Endothelial cell of umbilical vein (primary cell): ENCODE measurements around the gene USP34. TPM values are rescaled to one million over a fixed set of nuclear protein-coding genes. Genes with fewer than 3 reads are reported as not detected.

ENCODE experiments used
- BruUV-seq: library from RNA; stranded (reverse); fragments of 400-500 nt; replicated peaks from 2 replicates; lab custom pipeline; 2021; lab: Mats Ljungman, UMichigan
- CTCF ChIA-PET: fragments of 300-600, 350-600 bp; sonication (Branson Sonifier 250); formaldehyde crosslinking; loops from one replicate; lab custom pipeline; 2021; ENCODE audit warnings: antibody characterized with exemption, inconsistent platforms; lab: Charles Lee
- POLR2A ChIA-PET: fragments of 300-600, 350-600 bp; sonication (Branson Sonifier 250); formaldehyde crosslinking; loops from one replicate; lab custom pipeline; 2021; ENCODE audit warnings: antibody characterized with exemption, inconsistent platforms; lab: Charles Lee
- DNase-seq: peaks from one replicate; pipeline ENCODE4 v3.0.0-alpha.2; 2011; ENCODE audit warnings: low read depth, low spot score
- FAIRE-seq: peaks from 2 replicates; lab custom pipeline; 2011; peaks lifted over from hg19 to GRCh38; lab: Jason Lieb, UNC
- H2AFZ ChIP-seq: 2 replicates; pipeline ENCODE4 v1.6.0; 2012; ENCODE audit warnings: low read depth, low read length, control low read depth, inconsistent platforms
- H3K27ac ChIP-seq: 2 replicates; pipeline ENCODE4 v1.5.1; 2011; ENCODE audit warnings: low read depth, mild to moderate bottlenecking, control low read depth, low read length, moderate library complexity; ENCODE audit not compliant: insufficient read depth
- H3K27me3 ChIP-seq, 2 experiments: 2 replicates each; pipeline versions ENCODE4 v1.6.0 to v1.6.1; 2011; ENCODE audit warnings: low read length in 2 of 2, mixed read lengths in 1 of 2; ENCODE audit not compliant: control insufficient read depth in 2 of 2, insufficient read depth in 2 of 2
- H3K36me3 ChIP-seq, 2 experiments: 2 replicates in 1 of 2; 3 replicates in 1 of 2; pipeline ENCODE4 v1.5.1; 2011; ENCODE audit warnings: low read length in 2 of 2, mild to moderate bottlenecking in 1 of 2, moderate library complexity in 1 of 2; ENCODE audit not compliant: control insufficient read depth in 2 of 2, insufficient read depth in 2 of 2; ENCODE audit errors: extremely low read depth in 1 of 2
- H3K4me1 ChIP-seq: 3 replicates; pipeline ENCODE4 v1.5.1; 2011; ENCODE audit warnings: mild to moderate bottlenecking, low read length; ENCODE audit not compliant: control insufficient read depth, insufficient read depth; ENCODE audit errors: extremely low read depth
- H3K4me2 ChIP-seq: 2 replicates; pipeline ENCODE4 v1.6.1; 2011; ENCODE audit warnings: low read length, control low read depth, mixed read lengths; ENCODE audit not compliant: insufficient read depth
- H3K4me3 ChIP-seq, 3 experiments: fragments of 200-600 bp in 1 of 3; sonication (generic), shearing (Covaris generic) in 1 of 3; replicated peaks in 1 of 3; 2 replicates each; pipeline ENCODE4 v1.5.1; 2011 to 2016; ENCODE audit warnings: control low read depth in 3 of 3, low read length in 3 of 3, mild to moderate bottlenecking in 2 of 3, inconsistent platforms in 1 of 3, low read depth in 1 of 3, moderate library complexity in 1 of 3; ENCODE audit not compliant: insufficient read depth in 1 of 3
- H3K79me2 ChIP-seq: 2 replicates; pipeline ENCODE4 v1.6.0; 2012; ENCODE audit warnings: low read length, inconsistent platforms; ENCODE audit not compliant: control insufficient read depth, insufficient read depth
- H3K9ac ChIP-seq: replicated peaks from 2 replicates; pipeline ENCODE3; 2011; ENCODE audit warnings: low read length, control low read depth; ENCODE audit not compliant: insufficient read depth; ENCODE audit errors: extremely low read depth
- H3K9me1 ChIP-seq: replicated peaks from 3 replicates; pipeline ENCODE4 v1.6.0; 2011; ENCODE audit warnings: mild to moderate bottlenecking, low read length; ENCODE audit not compliant: control insufficient read depth, insufficient read depth; ENCODE audit errors: extremely low read depth
- H3K9me3 ChIP-seq: replicated peaks from 2 replicates; pipeline ENCODE4 v1.5.1; 2012; ENCODE audit warnings: low read length, inconsistent platforms; ENCODE audit not compliant: control insufficient read depth, insufficient read depth
- H4K20me1 ChIP-seq: replicated peaks from 2 replicates; pipeline ENCODE3; 2011; ENCODE audit warnings: mild to moderate bottlenecking, low read length; ENCODE audit not compliant: control insufficient read depth, insufficient read depth; ENCODE audit errors: extremely low read depth
- EZH2 ChIP-seq: IDR thresholded peaks from 2 replicates; pipeline ENCODE4 v1.6.1; 2012; ENCODE audit warnings: borderline replicate concordance, low read depth, mild to moderate bottlenecking, moderate library complexity, low read length, inconsistent platforms; ENCODE audit not compliant: severe bottlenecking
- FOS ChIP-seq: IDR thresholded peaks from 2 replicates; pipeline ENCODE4 v1.6.1; 2011; ENCODE audit warnings: mild to moderate bottlenecking, low read length, moderate library complexity, borderline replicate concordance; ENCODE audit not compliant: insufficient read depth
- GATA2 ChIP-seq: IDR thresholded peaks from 2 replicates; pipeline ENCODE4 v1.7.0; 2011; ENCODE audit warnings: low read depth, mild to moderate bottlenecking, moderate library complexity, mixed read lengths, low read length; ENCODE audit not compliant: insufficient read length, insufficient read depth
- JUN ChIP-seq: IDR thresholded peaks from 2 replicates; pipeline ENCODE4 v1.6.1; 2011; ENCODE audit warnings: borderline replicate concordance, low read depth; ENCODE audit not compliant: insufficient read length, insufficient read depth
- MYC ChIP-seq: IDR thresholded peaks from one replicate; pipeline ENCODE4 v1.6.1; 2011; ENCODE audit warnings: mild to moderate bottlenecking, low read depth, low read length
- POLR2A ChIP-seq: IDR thresholded peaks from 2 replicates; pipeline ENCODE4 v1.6.1; 2012; ENCODE audit warnings: low read depth, mild to moderate bottlenecking, control low read depth, low read length
- POLR2AphosphoS5 ChIP-seq: IDR thresholded peaks from 2 replicates; pipeline ENCODE4 v1.6.1; 2012; ENCODE audit warnings: low read depth, mild to moderate bottlenecking, control low read depth, low read length, moderate library complexity; ENCODE audit not compliant: insufficient read depth
- dilution Hi-C: fragments of 300-500 bp; cut with MboI; formaldehyde crosslinking; loops from one replicate; pipeline ENCODE4 v1.15.0; 2019; ENCODE audit warnings: low sequenced_read_pairs; ENCODE audit not compliant: extremely low pct_ligation_motif_present
- intact Hi-C: fragments of 100-400 bp; cut with micrococcal nuclease; formaldehyde crosslinking; loops from one replicate; pipeline ENCODE4 v1.10.0; 2022
- polyA plus RNA-seq, 4 experiments: library from polyadenylated mRNA; depleted of rRNA in 3 of 4; stranded (reverse) in 3 of 4; unstranded in 1 of 4; fragments of >200 nt; gene quantifications; 2 replicates each; pipeline versions ENCODE4 v1.2.1 to v1.2.3, GENCODE V29; 2011 to 2012; ENCODE audit warnings: missing spikeins in 1 of 4
- total RNA-seq: library from RNA; stranded (reverse); gene quantifications from 2 replicates; pipeline ENCODE4 v1.2.3, GENCODE V29; 2021
- TF ChIP-seq, protein P1 (sequence below), 2 donors: IDR thresholded peaks; 1 replicate in 1 of 2; 2 replicates in 1 of 2; pipeline ENCODE4 v1.5.1; 2011; ENCODE audit warnings: low read length in 2 of 2, mild to moderate bottlenecking in 2 of 2, moderate library complexity in 2 of 2, control low read depth in 1 of 2, inconsistent platforms in 1 of 2, low read depth in 1 of 2; ENCODE audit not compliant: insufficient read depth in 1 of 2; ENCODE audit errors: extremely low read depth in 1 of 2
- TF ChIP-seq, protein P2 (sequence below): IDR thresholded peaks from 2 replicates; pipeline ENCODE4 v1.6.1; 2011; ENCODE audit not compliant: insufficient read depth, insufficient read length

The USP34 gene
- total and polyA plus RNA-seq, 2 donors (not counting 3 experiments of a cell fraction or from before 2014, with no cell fraction given), result 46.3 to 96.9 TPM

DNA sequence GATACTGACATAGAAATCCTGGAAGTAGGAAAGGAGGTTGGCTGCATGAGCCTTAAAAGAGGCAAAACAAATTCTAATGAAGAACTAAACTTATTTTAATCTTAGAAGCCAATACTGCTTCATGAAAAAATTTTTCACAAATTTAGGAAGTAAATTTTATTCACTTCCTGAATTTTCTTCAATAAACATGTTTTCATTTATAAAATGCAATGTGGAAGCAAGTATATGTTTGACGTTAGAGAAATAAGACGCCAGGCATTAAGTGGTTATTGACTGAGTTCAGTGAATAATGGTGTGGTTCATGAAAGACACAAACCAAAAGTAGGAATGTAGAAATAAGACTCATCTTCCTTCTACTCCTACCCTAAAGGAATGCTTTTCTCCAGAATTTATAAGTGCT lies 136.4 kb downstream of the USP34 start:
- no peak for DNase-seq
- Histone ChIP-seq H3K9me3 (no peaks in the 10 kb centered on the region), H2AFZ (no peak overlapping the region), H3K4me3 (no peak overlapping the region), H3K79me2 (peaks cover 2% of the 10 kb centered on the region), H3K9ac (no peak overlapping the region), H3K4me2 (no peak overlapping the region), H3K27ac (no peak overlapping the region), H3K9me1 (no peaks in the 10 kb centered on the region), H3K36me3 (peaks cover 0 to 6% of the 10 kb centered on the region in 2 experiments), H4K20me1 (no peaks in the 10 kb centered on the region), H3K4me1 (no peaks in the 10 kb centered on the region), H3K27me3 (no peaks in the 10 kb centered on the region)
- BruUV-seq, result no TSS peak
- ChIA-PET CTCF (no interaction called here), POLR2A (no interaction called here)
- FAIRE-seq, result no peak
- dilution Hi-C loops, result no loop called here
- intact Hi-C loops, result no loop called here
- no peak for TF ChIP-seq MYC
- TF ChIP-seq POLR2AphosphoS5, result no peak
- TF ChIP-seq, protein P1, sequence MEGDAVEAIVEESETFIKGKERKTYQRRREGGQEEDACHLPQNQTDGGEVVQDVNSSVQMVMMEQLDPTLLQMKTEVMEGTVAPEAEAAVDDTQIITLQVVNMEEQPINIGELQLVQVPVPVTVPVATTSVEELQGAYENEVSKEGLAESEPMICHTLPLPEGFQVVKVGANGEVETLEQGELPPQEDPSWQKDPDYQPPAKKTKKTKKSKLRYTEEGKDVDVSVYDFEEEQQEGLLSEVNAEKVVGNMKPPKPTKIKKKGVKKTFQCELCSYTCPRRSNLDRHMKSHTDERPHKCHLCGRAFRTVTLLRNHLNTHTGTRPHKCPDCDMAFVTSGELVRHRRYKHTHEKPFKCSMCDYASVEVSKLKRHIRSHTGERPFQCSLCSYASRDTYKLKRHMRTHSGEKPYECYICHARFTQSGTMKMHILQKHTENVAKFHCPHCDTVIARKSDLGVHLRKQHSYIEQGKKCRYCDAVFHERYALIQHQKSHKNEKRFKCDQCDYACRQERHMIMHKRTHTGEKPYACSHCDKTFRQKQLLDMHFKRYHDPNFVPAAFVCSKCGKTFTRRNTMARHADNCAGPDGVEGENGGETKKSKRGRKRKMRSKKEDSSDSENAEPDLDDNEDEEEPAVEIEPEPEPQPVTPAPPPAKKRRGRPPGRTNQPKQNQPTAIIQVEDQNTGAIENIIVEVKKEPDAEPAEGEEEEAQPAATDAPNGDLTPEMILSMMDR (IDR thresholded peaks at IDR 0.05; ENCODE audit: extremely low read depth in 1 of 2, insufficient read depth in 1 of 2, low read depth in 1 of 2, low read length in 2 of 2), result no peak
- TF ChIP-seq, protein P2, sequence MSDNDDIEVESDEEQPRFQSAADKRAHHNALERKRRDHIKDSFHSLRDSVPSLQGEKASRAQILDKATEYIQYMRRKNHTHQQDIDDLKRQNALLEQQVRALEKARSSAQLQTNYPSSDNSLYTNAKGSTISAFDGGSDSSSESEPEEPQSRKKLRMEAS, result no peak
- TF ChIP-seq EZH2, result no peak
- TF ChIP-seq JUN, result no peak
- no peak for TF ChIP-seq POLR2A
- TF ChIP-seq GATA2, result no peak
- no peak for TF ChIP-seq FOS
